ENCODE data around the gene KLHDC7A.

The KLHDC7A gene

DNA sequence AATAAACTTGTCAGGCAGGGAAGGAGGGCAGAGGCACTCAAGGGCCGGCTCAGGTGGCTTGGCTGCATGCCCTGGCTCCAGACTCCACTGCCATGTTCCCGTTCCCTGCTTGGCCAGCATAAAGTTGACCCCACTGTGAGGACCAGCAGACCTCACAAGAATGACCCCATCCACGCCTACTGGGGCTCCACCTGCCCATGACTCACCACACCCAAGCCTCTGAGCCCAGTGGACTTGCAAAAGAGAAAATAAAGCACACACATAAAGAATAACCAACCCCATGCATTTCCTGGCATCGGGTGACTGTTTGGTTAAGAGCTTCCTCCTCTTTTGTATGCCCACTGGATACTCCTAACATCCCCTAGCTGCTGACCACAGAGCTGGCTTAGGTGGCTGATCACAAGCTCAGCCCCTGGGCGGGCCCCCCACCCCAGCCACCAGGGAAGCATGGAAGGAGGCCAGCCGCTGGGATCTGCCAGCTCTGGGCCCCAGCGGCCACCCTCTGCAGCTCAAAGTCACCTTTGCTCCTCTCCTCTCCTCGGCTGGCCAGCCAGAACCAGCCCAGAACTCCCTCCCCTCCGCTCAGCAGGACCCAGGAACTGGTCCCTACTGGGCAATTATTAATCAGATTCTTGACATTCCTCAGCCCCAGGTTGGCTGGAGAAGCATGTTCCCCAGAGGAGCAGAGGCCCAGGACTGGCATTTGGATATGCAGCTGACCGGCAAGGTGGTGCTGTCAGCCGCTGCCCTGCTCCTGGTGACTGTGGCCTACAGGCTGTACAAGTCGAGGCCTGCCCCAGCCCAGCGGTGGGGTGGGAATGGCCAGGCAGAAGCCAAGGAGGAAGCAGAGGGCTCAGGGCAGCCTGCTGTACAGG is at the start of gene KLHDC7A:
Gene KLHDC7A, plus strand, starts transcription at position 616 of the 875 bp plus-strand sequence. Its CDS starts 52 bp downstream, at position 668.
- TF ChIP-seq, protein P1, sequence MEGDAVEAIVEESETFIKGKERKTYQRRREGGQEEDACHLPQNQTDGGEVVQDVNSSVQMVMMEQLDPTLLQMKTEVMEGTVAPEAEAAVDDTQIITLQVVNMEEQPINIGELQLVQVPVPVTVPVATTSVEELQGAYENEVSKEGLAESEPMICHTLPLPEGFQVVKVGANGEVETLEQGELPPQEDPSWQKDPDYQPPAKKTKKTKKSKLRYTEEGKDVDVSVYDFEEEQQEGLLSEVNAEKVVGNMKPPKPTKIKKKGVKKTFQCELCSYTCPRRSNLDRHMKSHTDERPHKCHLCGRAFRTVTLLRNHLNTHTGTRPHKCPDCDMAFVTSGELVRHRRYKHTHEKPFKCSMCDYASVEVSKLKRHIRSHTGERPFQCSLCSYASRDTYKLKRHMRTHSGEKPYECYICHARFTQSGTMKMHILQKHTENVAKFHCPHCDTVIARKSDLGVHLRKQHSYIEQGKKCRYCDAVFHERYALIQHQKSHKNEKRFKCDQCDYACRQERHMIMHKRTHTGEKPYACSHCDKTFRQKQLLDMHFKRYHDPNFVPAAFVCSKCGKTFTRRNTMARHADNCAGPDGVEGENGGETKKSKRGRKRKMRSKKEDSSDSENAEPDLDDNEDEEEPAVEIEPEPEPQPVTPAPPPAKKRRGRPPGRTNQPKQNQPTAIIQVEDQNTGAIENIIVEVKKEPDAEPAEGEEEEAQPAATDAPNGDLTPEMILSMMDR (IDR thresholded peaks at IDR 0.05; ENCODE audit: low read depth, low read length, missing control alignments) = no peak
- in situ Hi-C loops (cut with HindIII; ENCODE audit: low sequenced_read_pairs) = no loop called here
- no peak within 1 kb of the TSS for H3K4me3 ChIP-seq (ENCODE audit: low read depth, low read length)
- no peak for DNase-seq (ENCODE audit: low read depth)

DNA sequence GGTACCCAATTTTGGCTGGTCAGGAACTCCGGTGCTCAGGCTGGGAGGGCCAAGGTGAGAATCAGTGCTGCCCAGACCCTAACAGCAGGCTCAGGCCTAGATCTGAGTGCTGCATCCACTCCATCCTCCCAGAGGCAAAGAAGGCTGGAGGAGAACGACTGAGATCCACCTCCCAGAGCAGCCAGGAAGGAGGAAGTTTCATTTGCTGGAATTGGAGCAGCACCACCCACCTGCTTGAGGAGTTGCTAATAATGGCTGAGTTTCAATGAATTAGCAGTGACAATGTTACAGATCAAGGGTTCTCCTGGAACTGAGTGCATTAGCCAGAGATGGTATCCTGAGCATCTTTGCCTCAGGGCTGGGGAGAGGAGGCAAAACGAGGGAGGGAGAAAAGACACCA is 46.7 kb upstream of the KLHDC7A start:
- in situ Hi-C loops (cut with HindIII; ENCODE audit: low sequenced_read_pairs) = no loop called here
- TF ChIP-seq, protein P1 (IDR thresholded peaks at IDR 0.05; ENCODE audit: low read depth, low read length, missing control alignments) = no peak
- H3K4me3 ChIP-seq (ENCODE audit: low read depth, low read length) = no peak overlapping the region
- DNase-seq (ENCODE audit: low read depth) = no peak

DNA sequence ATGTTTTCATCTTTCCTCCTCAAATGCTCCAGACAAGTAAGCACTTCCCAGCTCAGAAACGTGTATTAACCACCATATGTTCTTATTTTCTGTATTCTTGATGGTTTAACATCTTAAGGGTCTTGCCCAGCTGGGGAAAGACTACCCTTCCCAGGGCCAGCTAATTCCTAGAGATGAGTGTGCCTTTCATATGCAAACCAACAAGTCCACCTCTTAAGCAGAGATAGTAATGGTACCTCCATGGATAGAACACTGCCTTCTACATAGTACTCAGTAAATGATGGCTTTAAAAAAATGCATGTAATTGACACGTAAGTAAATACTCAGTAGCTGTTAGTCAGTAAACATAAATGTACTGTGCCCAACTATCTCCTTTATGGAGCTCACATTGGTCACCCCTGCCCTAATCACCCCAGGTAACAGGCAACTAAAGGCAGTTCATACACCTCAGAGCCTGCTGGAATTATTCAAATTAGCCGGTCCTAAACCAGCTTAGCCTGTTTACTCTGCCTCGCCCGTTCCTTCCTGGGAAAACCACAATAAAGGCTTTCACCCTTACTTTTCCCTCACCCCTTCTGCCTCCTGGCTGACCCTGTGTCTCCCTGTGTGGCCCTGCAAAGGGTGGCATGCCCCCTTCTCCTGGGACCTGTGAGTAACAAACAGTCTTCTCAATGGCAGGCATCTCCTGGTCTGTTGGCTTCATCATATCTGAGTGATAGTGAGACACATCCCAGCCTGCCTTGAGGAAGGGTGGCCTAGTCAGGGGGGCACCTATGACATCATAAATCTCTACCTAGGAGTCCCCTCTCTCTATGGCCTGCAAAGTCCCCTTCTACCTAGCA is 40.1 kb upstream of the KLHDC7A start:
- H3K4me3 ChIP-seq (ENCODE audit: low read depth, low read length) = no peak overlapping the region
- TF ChIP-seq, protein P1 (IDR thresholded peaks at IDR 0.05; ENCODE audit: low read depth, low read length, missing control alignments) = no peak
- DNase-seq (ENCODE audit: low read depth) = no peak
- in situ Hi-C loops (cut with HindIII; ENCODE audit: low sequenced_read_pairs) = no loop called here

DNA sequence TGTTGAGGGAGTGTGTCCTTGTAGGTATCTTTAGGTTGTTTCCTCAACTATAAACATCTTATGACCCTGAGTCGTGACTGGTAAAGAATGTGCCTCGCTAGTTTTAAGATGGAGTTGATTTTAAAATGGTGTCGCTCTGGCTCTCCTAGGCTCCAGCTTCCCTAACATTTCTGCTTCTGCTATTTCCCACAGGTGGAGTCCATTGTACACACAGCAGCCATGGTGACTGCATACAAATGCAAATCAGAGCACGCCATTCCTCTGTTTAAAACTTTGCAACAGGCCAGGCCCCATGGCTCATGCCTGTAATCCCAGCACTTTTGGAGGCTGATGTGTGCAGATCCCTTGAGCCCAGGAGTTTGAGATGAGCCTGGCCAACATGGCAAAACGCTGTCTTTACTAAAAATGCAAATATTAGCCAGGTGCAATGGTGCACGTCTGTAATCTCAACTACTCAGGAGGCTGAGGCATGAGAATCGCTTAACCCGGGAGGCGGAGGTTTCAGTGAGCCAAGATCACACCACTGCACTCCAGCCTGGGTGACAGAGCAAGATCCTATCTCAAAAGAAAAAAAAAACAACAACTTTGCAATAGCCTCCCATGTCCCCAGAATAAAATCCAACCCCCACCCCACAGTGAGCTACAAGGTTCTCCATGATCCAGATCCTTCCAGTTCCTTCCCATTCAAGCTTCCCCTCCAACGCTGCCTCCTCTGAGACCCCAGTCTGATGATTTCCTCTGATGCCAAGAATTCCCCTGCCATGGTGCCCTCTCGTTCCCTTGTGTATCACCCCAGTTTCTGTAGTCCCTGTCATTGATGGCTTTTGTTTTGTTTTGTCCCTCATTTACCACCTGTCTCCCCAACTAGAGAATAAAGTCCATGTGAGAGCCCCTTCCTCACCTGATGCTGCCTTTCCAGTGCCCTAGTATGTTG is 36.9 kb upstream of the KLHDC7A start:
- DNase-seq (ENCODE audit: low read depth) = no peak
- TF ChIP-seq, protein P1 (IDR thresholded peaks at IDR 0.05; ENCODE audit: low read depth, low read length, missing control alignments) = no peak
- in situ Hi-C loops (cut with HindIII; ENCODE audit: low sequenced_read_pairs) = no loop called here
- H3K4me3 ChIP-seq (ENCODE audit: low read depth, low read length) = no peak overlapping the region

DNA sequence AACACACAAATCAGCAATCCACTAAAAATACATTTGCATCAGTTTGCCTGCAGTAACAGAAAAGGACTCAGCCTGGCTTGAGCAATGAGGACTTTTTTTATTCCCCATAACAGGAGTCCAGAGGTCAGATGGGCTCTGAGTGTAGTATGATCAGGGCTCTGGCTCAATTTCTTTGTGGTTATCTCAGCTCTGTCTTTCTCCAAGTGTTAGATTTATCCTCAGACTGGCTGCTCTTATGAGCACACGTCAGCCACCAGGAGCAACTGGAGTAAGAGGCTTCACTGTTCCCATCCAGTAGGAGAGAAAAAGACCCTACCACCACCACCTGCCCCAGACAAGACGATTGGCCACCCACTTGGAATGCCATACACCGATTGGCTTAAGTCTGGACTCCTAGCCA is 36.2 kb upstream of the KLHDC7A start:
- no peak overlapping the region for H3K4me3 ChIP-seq (ENCODE audit: low read depth, low read length)
- TF ChIP-seq, protein P1 (IDR thresholded peaks at IDR 0.05; ENCODE audit: low read depth, low read length, missing control alignments) = no peak
- in situ Hi-C loops (cut with HindIII; ENCODE audit: low sequenced_read_pairs) = no loop called here
- DNase-seq (ENCODE audit: low read depth) = no peak

DNA sequence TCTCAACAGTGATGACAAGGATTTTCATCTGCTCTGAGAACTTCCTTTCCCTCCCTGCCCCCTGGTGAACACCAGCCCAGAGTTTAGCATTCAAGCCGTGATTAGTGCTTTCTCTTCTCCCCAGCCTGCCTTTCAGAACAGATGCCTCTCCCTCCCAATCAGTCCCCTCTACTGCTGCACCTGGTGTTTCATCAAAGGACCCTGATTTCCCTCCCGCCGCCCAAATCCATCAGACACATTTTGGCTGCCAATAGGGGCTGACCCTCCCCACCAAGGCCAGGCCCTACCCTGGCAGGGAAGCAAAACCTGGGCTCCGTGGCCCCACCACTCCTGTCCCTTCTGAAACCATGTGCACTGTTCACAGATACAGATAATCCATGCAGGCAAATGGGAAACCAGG is 34.0 kb upstream of the KLHDC7A start:
- DNase-seq (ENCODE audit: low read depth) = no peak
- in situ Hi-C loops (cut with HindIII; ENCODE audit: low sequenced_read_pairs) = no loop called here
- no peak overlapping the region for H3K4me3 ChIP-seq (ENCODE audit: low read depth, low read length)
- TF ChIP-seq, protein P1 (IDR thresholded peaks at IDR 0.05; ENCODE audit: low read depth, low read length, missing control alignments) = no peak

All from astrocyte of the cerebellum (primary cell).